Measurements from ENCODE around the gene PIGC.
A peak's percentile ranks its signal among the peaks of the same experiment; 100 is the strongest.

The PIGC gene

GRCh38 chr1:172443666-172444453 lies at the start of gene PIGC:
Gene PIGC, minus strand, starts transcription at chr1:172444069. Its CDS starts 1,447 bp downstream, at chr1:172442622.
- peak; percentile 85 for TF ChIP-seq CTCF (IDR thresholded peaks at IDR 0.05; ENCODE audit: low read length, missing control alignments)
- DNase-seq (ENCODE audit: low read depth): peak; percentile 89
- H3K4me3 ChIP-seq (replicated peaks; ENCODE audit: low read depth, low read length): peak within 1 kb of the TSS; percentile 86

GRCh38 chr1:172492421-172492820 lies 48.6 kb upstream of the PIGC start:
- no peak for DNase-seq (ENCODE audit: low read depth)
- no peak for TF ChIP-seq CTCF (IDR thresholded peaks at IDR 0.05; ENCODE audit: low read length, missing control alignments)
- no peak overlapping the region for H3K4me3 ChIP-seq (replicated peaks; ENCODE audit: low read depth, low read length)

- DNase-seq (ENCODE audit: low read depth): peak; percentile 27
- no peak for TF ChIP-seq CTCF (IDR thresholded peaks at IDR 0.05; ENCODE audit: low read length, missing control alignments)
- H3K4me3 ChIP-seq (replicated peaks; ENCODE audit: low read depth, low read length): no peak overlapping the region
These were observed 46.0 kb upstream of the PIGC start for GRCh38 chr1:172489847-172490246.

GRCh38 chr1:172488393-172488792 lies 44.5 kb upstream of the PIGC start:
- no peak for TF ChIP-seq CTCF (IDR thresholded peaks at IDR 0.05; ENCODE audit: low read length, missing control alignments)
- H3K4me3 ChIP-seq (replicated peaks; ENCODE audit: low read depth, low read length): no peak overlapping the region
- no peak for DNase-seq (ENCODE audit: low read depth)

- DNase-seq (ENCODE audit: low read depth): no peak
- no peak overlapping the region for H3K4me3 ChIP-seq (replicated peaks; ENCODE audit: low read depth, low read length)
- no peak for TF ChIP-seq CTCF (IDR thresholded peaks at IDR 0.05; ENCODE audit: low read length, missing control alignments)
These were observed 43.7 kb upstream of the PIGC start for GRCh38 chr1:172487550-172487949.

GRCh38 chr1:172486805-172487454 lies 43.1 kb upstream of the PIGC start:
- DNase-seq (ENCODE audit: low read depth): no peak
- TF ChIP-seq CTCF (IDR thresholded peaks at IDR 0.05; ENCODE audit: low read length, missing control alignments): no peak
- no peak overlapping the region for H3K4me3 ChIP-seq (replicated peaks; ENCODE audit: low read depth, low read length)

Measured in fibroblast of pulmonary artery (primary cell).